HepG2 (cell line): ENCODE data around the gene FAM83D. TPM values are rescaled to one million over a fixed set of nuclear protein-coding genes. Genes with fewer than 3 reads are reported as not detected.

ENCODE experiments used
- ATAC-seq: fragments of 200-7000 bp; cut with Tn5 transposase; 3 replicates; pipeline ENCODE4 v1.9.1; 2020; ENCODE audit warnings: mild to moderate bottlenecking, moderate library complexity
- BruUV-seq: library from RNA; stranded (reverse); fragments of 400-500 nt; replicated peaks from 2 replicates; lab custom pipeline; 2021; lab: Mats Ljungman, UMichigan
- CTCF ChIA-PET: fragments of 300-600 bp; formaldehyde crosslinking; extraction: SDS; loops from one replicate; lab custom pipeline; 2021; ENCODE audit warnings: low total read pairs, inconsistent platforms, low intra/inter-chr PET ratio; lab: Yijun Ruan, JAX
- POLR2A ChIA-PET: fragments of 350-600 bp; sonication (Branson Sonifier 250); formaldehyde crosslinking; loops from one replicate; lab custom pipeline; 2020; ENCODE audit warnings: antibody characterized with exemption, inconsistent platforms; lab: Yijun Ruan, JAX
- DNase-seq: peaks from one replicate; pipeline ENCODE4 v3.0.0-alpha.2; 2015; ENCODE audit warnings: low spot score
- FAIRE-seq: peaks from 3 replicates; lab custom pipeline; 2011; peaks lifted over from hg19 to GRCh38; lab: Jason Lieb, UNC
- H2AFZ ChIP-seq: one replicate; pipeline ENCODE4 v1.6.1; 2011; ENCODE audit warnings: low read length, inconsistent platforms
- H3K27ac ChIP-seq: fragments of 300-600 bp; 3 replicates; pipeline ENCODE4 v1.8.0; 2011; ENCODE audit warnings: mixed run types, mild to moderate bottlenecking, mixed read lengths, low read length, inconsistent platforms; ENCODE audit not compliant: insufficient read depth; ENCODE audit errors: extremely low read length
- H3K27me3 ChIP-seq, 2 experiments: fragments of 200-600 bp in 1 of 2; 2 replicates in 1 of 2; 3 replicates in 1 of 2; pipeline versions ENCODE4 v1.6.0 to v1.8.0; 2011; ENCODE audit warnings: low read length in 2 of 2, mild to moderate bottlenecking in 2 of 2, moderate library complexity in 2 of 2, inconsistent platforms in 1 of 2; ENCODE audit not compliant: insufficient read depth in 2 of 2, control insufficient read depth in 1 of 2
- H3K36me3 ChIP-seq, 2 experiments: fragments of 200-600 bp in 1 of 2; replicated peaks in 1 of 2; 2 replicates in 1 of 2; 3 replicates in 1 of 2; pipeline versions ENCODE4 v1.5.1 to v1.8.0; 2011; ENCODE audit warnings: low read length in 2 of 2, inconsistent platforms in 1 of 2; ENCODE audit not compliant: insufficient read depth in 2 of 2, control insufficient read depth in 1 of 2
- H3K4me1 ChIP-seq: 2 replicates; pipeline ENCODE4 v1.5.1; 2012; ENCODE audit warnings: low read length, inconsistent platforms; ENCODE audit not compliant: insufficient read depth
- H3K4me2 ChIP-seq: 2 replicates; pipeline ENCODE4 v1.6.0; 2011; ENCODE audit warnings: low read depth, low read length, inconsistent platforms
- H3K4me3 ChIP-seq, 3 experiments: fragments of 200-600 bp in 1 of 3; sonication (generic), shearing (Covaris generic) in 1 of 3; replicated peaks in 1 of 3; 2 replicates each; pipeline ENCODE4 v1.5.1; 2011 to 2016; ENCODE audit warnings: low read length in 3 of 3, inconsistent platforms in 2 of 3, low read depth in 2 of 3, mild to moderate bottlenecking in 2 of 3, control low read depth in 1 of 3, mixed read lengths in 1 of 3; ENCODE audit not compliant: insufficient read depth in 1 of 3
- H3K79me2 ChIP-seq: one replicate; pipeline ENCODE4 v1.6.1; 2011; ENCODE audit warnings: low read length, inconsistent platforms; ENCODE audit not compliant: insufficient read depth
- H3K9ac ChIP-seq: 2 replicates; pipeline ENCODE4 v1.6.0; 2011; ENCODE audit warnings: mild to moderate bottlenecking, low read depth, low read length, inconsistent platforms; ENCODE audit not compliant: insufficient read depth
- H3K9me3 ChIP-seq: 2 replicates; pipeline ENCODE4 v1.5.1; 2012; ENCODE audit warnings: mild to moderate bottlenecking, low read length
- H4K20me1 ChIP-seq: 2 replicates; pipeline ENCODE4 v1.6.0; 2011; ENCODE audit warnings: inconsistent platforms, mild to moderate bottlenecking, low read length, moderate library complexity; ENCODE audit not compliant: insufficient read depth
- CEBPB ChIP-seq: IDR thresholded peaks from 2 replicates; pipeline ENCODE4 v1.6.1; 2011; ENCODE audit warnings: low read depth, low read length, improper control_type of control experiment, borderline replicate concordance
- EP300 ChIP-seq, 3 experiments: sonication (generic) in 1 of 3; formaldehyde crosslinking in 1 of 3; IDR thresholded peaks; 2 replicates each; pipeline versions ENCODE4 v1.5.1 to v1.6.1; 2011 to 2020; ENCODE audit warnings: low read depth in 2 of 3, low read length in 2 of 3, borderline replicate concordance in 1 of 3, improper control_type of control experiment in 1 of 3, mild to moderate bottlenecking in 1 of 3, missing genetic modification reagents in 1 of 3, moderate library complexity in 1 of 3
- MTF2 ChIP-seq: sonication (generic); formaldehyde crosslinking; IDR thresholded peaks from 2 replicates; pipeline ENCODE4 v1.5.0; 2020; ENCODE audit warnings: missing genetic modification reagents, borderline replicate concordance
- NCOA5 ChIP-seq: sonication (generic); formaldehyde crosslinking; IDR thresholded peaks from 2 replicates; pipeline ENCODE4 v1.4.0; 2020; ENCODE audit warnings: missing genetic modification reagents
- RFXANK ChIP-seq: IDR thresholded peaks from 2 replicates; pipeline ENCODE4 v1.6.1; 2016
- SMAD3 ChIP-seq: sonication (generic); formaldehyde crosslinking; IDR thresholded peaks from 2 replicates; pipeline ENCODE4 v1.4.0; 2020; ENCODE audit warnings: missing genetic modification reagents
- SRSF4 ChIP-seq: fragments of 200-400 bp; formaldehyde crosslinking; IDR thresholded peaks from one replicate; pipeline ENCODE4 v1.6.1; 2018; ENCODE audit warnings: mild to moderate bottlenecking, low read depth, low read length, moderate library complexity; ENCODE audit not compliant: poor library complexity, severe bottlenecking
- ZBTB1 ChIP-seq: sonication (generic); formaldehyde crosslinking; IDR thresholded peaks from 2 replicates; pipeline ENCODE4 v1.4.0; 2020; ENCODE audit warnings: missing genetic modification reagents, borderline replicate concordance
- ZKSCAN5 ChIP-seq: sonication (generic); formaldehyde crosslinking; IDR thresholded peaks from 2 replicates; pipeline ENCODE4 v1.5.1; 2020; ENCODE audit warnings: mild to moderate bottlenecking, missing genetic modification reagents
- ZMAT3 ChIP-seq: sonication (generic); formaldehyde crosslinking; conservative IDR thresholded peaks from 2 replicates; pipeline ENCODE4 v1.7.0; 2021; ENCODE audit warnings: missing genetic modification reagents
- ZNF121 ChIP-seq: sonication (generic); formaldehyde crosslinking; IDR thresholded peaks from 2 replicates; pipeline ENCODE4 v1.5.0; 2020; ENCODE audit warnings: mild to moderate bottlenecking, missing genetic modification reagents
- ZNF446 ChIP-seq: sonication (generic); formaldehyde crosslinking; IDR thresholded peaks from 2 replicates; pipeline ENCODE4 v1.5.0; 2020; ENCODE audit warnings: mild to moderate bottlenecking, missing genetic modification reagents
- ZNF572 ChIP-seq: sonication (generic); formaldehyde crosslinking; IDR thresholded peaks from 2 replicates; pipeline ENCODE4 v1.5.1; 2020; ENCODE audit warnings: mild to moderate bottlenecking, missing genetic modification reagents
- ZNF883 ChIP-seq: sonication (generic); formaldehyde crosslinking; IDR thresholded peaks from 2 replicates; pipeline ENCODE4 v1.5.1; 2020; ENCODE audit warnings: mild to moderate bottlenecking, missing genetic modification reagents; ENCODE audit errors: not compliant biosample characterization
- WGBS: methylation state at CpG from one replicate; pipeline ENCODE4 v1.1.6; 2017; ENCODE audit warnings: low lambda C conversion rate; 5-methylcytosine and 5-hydroxymethylcytosine counted together
- in situ Hi-C: cut with HindIII; loops from 2 replicates; pipeline ENCODE4 v1.10.0; 2017; ENCODE audit warnings: low pct_unique_long_range_greater_than_20kb; ENCODE audit not compliant: extremely low pct_ligation_motif_present
- intact Hi-C: fragments of 100-400 bp; cut with micrococcal nuclease; formaldehyde crosslinking; loops from one replicate; pipeline ENCODE4 v1.10.0; 2022; ENCODE audit not compliant: unreplicated experiment
- polyA plus RNA-seq, 8 experiments: library from polyadenylated mRNA; depleted of rRNA in 3 of 8; stranded (reverse) in 7 of 8; unstranded in 1 of 8; fragments of >200 nt; fragmentation: Illumina TruSeq in 4 of 8; extraction: Trizol in 4 of 8; gene quantifications; 2 replicates each; pipeline versions ENCODE4 v1.2.1 to v1.2.3, GENCODE V29; 2011 to 2016; ENCODE audit warnings: low read depth in 4 of 8, missing spikeins in 1 of 8, mixed read lengths in 1 of 8; ENCODE audit not compliant: insufficient read depth in 1 of 8
- total RNA-seq, 5 experiments: library from RNA; depleted of rRNA; stranded (reverse); fragments of >200 nt; fragmentation: Illumina TruSeq; extraction: Trizol; gene quantifications; 2 replicates each; pipeline ENCODE4 v1.2.3, GENCODE V29; 2016; ENCODE audit warnings: low read depth in 1 of 5
- TF ChIP-seq, protein P1 (sequence below): sonication (generic); formaldehyde crosslinking; IDR thresholded peaks from 2 replicates; pipeline ENCODE4 v1.5.1; 2020; ENCODE audit warnings: missing genetic modification reagents, mild to moderate bottlenecking, borderline replicate concordance
- TF ChIP-seq, protein P2 (sequence below): sonication (generic); formaldehyde crosslinking; IDR thresholded peaks from 2 replicates; pipeline ENCODE4 v1.4.0; 2020; ENCODE audit warnings: missing genetic modification reagents
- TF ChIP-seq, protein P3 (sequence below): sonication (generic); formaldehyde crosslinking; IDR thresholded peaks from 2 replicates; pipeline ENCODE4 v1.5.0; 2020; ENCODE audit warnings: mild to moderate bottlenecking, missing genetic modification reagents
- TF ChIP-seq, protein P4 (sequence below): sonication (generic); formaldehyde crosslinking; conservative IDR thresholded peaks from 2 replicates; pipeline ENCODE4 v1.8.1; 2023; ENCODE audit warnings: missing genetic modification reagents

Gene FAM83D
- total and polyA plus RNA-seq, 2 of the 13 experiments (the other 11 are each of a cell fraction or from before 2014, with no cell fraction given), result 51.4 to 64.0 TPM

DNA sequence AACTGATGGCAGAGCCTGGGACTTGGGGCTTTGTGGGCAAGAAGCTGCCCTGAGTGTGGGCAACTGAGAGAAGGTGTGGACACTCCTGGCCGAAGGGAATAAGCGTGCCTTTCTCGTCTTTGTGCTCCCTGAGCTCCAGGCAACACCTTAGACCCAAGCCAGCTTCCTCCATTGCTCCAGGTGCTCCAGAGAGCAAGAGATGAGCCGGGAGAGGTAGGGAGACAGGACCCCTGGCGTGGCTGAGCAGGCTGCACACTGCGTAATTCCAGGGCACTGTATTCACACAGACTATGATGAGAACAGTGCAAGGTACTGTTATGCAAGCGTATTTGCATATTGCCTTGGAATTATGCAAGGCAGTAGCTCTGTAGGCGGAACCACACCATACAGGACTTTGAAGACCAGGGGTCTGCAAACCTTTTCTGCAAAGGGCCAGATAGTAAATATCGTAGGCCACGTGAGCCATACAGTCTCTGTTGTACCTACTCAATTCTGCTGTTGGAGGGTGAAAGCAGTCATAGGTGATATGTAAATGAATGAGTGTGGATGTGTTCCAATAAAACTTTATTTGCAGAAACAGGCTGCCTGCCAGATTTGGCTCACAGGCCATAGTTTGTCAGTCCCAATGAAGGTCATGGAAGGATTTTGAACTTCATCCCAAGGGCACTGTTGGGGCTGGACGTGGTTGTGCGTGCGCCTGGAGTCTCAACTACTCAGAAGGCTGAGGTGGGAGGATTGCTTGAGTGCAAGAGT is 42.1 kb upstream of the FAM83D start:
- peak; percentile 91 for FAIRE-seq
- Histone ChIP-seq H3K9ac (no peak overlapping the region), H2AFZ (no peak overlapping the region), H3K27me3 (peaks cover 5 to 6% of the 10 kb centered on the region in 2 experiments; a peak in 1 of 5 replicates), H3K36me3 (no peaks in the 10 kb centered on the region), H3K4me2 (peak overlapping the region; percentile 2; the same call in 1 of the 2 replicates), H3K4me1 (peaks cover 24% of the 10 kb centered on the region), H4K20me1 (no peaks in the 10 kb centered on the region), H3K27ac (no peak overlapping the region), H3K4me3 (no peak overlapping the region), H3K9me3 (no peaks in the 10 kb centered on the region), H3K79me2 (no peaks in the 10 kb centered on the region)
- in situ Hi-C loops (no loop called here), intact Hi-C loops (no loop called here)
- peak; percentile 62 for DNase-seq
- peak; percentile 86 for ATAC-seq
- ChIA-PET POLR2A (no interaction called here), CTCF (no interaction called here)
- 16% methylated on average over 12 of the region's 13 CpGs for WGBS
- no TSS peak for BruUV-seq
- TF ChIP-seq, protein P1, sequence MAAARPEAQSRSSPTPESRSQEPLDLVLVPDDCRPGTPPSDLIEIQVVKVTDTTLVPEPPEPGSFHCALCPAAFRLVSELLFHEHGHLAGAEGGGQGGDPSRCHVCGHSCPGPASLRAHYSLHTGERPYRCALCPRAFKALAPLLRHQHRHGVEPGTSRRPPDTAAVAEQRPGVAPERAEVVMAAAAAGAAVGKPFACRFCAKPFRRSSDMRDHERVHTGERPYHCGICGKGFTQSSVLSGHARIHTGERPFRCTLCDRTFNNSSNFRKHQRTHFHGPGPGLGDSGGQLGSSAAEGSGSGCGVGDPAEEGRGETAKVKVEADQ (CRISPR knock-in tag), result no peak
- no peak for TF ChIP-seq SRSF4
- TF ChIP-seq, protein P2, sequence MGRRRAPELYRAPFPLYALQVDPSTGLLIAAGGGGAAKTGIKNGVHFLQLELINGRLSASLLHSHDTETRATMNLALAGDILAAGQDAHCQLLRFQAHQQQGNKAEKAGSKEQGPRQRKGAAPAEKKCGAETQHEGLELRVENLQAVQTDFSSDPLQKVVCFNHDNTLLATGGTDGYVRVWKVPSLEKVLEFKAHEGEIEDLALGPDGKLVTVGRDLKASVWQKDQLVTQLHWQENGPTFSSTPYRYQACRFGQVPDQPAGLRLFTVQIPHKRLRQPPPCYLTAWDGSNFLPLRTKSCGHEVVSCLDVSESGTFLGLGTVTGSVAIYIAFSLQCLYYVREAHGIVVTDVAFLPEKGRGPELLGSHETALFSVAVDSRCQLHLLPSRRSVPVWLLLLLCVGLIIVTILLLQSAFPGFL (CRISPR knock-in tag), result no peak
- TF ChIP-seq ZNF446 (CRISPR knock-in tag), result no peak
- TF ChIP-seq CEBPB, result peak; percentile 96
- TF ChIP-seq ZMAT3 (CRISPR knock-in tag), result no peak
- TF ChIP-seq MTF2 (CRISPR knock-in tag), result no peak
- no peak for TF ChIP-seq ZBTB1
- TF ChIP-seq ZNF121 (CRISPR knock-in tag), result no peak
- no peak for TF ChIP-seq ZNF572 (CRISPR knock-in tag)
- TF ChIP-seq, protein P3, sequence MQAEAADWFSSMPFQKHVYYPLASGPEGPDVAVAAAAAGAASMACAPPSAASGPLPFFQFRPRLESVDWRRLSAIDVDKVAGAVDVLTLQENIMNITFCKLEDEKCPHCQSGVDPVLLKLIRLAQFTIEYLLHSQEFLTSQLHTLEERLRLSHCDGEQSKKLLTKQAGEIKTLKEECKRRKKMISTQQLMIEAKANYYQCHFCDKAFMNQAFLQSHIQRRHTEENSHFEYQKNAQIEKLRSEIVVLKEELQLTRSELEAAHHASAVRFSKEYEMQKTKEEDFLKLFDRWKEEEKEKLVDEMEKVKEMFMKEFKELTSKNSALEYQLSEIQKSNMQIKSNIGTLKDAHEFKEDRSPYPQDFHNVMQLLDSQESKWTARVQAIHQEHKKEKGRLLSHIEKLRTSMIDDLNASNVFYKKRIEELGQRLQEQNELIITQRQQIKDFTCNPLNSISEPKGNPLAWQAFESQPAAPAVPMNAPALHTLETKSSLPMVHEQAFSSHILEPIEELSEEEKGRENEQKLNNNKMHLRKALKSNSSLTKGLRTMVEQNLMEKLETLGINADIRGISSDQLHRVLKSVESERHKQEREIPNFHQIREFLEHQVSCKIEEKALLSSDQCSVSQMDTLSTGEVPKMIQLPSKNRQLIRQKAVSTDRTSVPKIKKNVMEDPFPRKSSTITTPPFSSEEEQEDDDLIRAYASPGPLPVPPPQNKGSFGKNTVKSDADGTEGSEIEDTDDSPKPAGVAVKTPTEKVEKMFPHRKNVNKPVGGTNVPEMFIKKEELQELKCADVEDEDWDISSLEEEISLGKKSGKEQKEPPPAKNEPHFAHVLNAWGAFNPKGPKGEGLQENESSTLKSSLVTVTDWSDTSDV (CRISPR knock-in tag), result no peak
- no peak for TF ChIP-seq ZKSCAN5
- no peak for TF ChIP-seq NCOA5 (CRISPR knock-in tag)
- TF ChIP-seq EP300 (IDR thresholded peaks at IDR 0.05; ENCODE audit: low read depth in 2 of 2, low read length in 2 of 2), result peak in 1 of 2 experiments; percentile 14; a peak in 1 of 4 replicates
- no peak for TF ChIP-seq EP300 (CRISPR knock-in tag; IDR thresholded peaks at IDR 0.05; ENCODE audit: borderline replicate concordance)
- no peak for TF ChIP-seq ZNF883 (CRISPR knock-in tag)
- TF ChIP-seq RFXANK, result no peak
- TF ChIP-seq, protein P4, sequence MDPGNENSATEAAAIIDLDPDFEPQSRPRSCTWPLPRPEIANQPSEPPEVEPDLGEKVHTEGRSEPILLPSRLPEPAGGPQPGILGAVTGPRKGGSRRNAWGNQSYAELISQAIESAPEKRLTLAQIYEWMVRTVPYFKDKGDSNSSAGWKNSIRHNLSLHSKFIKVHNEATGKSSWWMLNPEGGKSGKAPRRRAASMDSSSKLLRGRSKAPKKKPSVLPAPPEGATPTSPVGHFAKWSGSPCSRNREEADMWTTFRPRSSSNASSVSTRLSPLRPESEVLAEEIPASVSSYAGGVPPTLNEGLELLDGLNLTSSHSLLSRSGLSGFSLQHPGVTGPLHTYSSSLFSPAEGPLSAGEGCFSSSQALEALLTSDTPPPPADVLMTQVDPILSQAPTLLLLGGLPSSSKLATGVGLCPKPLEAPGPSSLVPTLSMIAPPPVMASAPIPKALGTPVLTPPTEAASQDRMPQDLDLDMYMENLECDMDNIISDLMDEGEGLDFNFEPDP, result 0 out of 2 replicates have a peak, but pooled peaks have one; percentile 14
- no peak for TF ChIP-seq SMAD3
